Epithelial cell of proximal tubule (primary cell): ENCODE data around the gene TIMP2. TPM values are rescaled to one million over a fixed set of nuclear protein-coding genes. Genes with fewer than 3 reads are reported as not detected.
"Not testable (repeated sequence)": the region's sequence is repeated elsewhere in the genome, so short reads cannot be mapped to it uniquely, and the experiment has no call there.

Source experiments
- DNase-seq: peaks from one replicate; pipeline ENCODE4 v3.0.0-alpha.2; 2011; ENCODE audit warnings: low read depth
- H3K4me3 ChIP-seq: 2 replicates; pipeline ENCODE4 v1.5.1; 2011; ENCODE audit warnings: low read depth, mild to moderate bottlenecking, low read length
- CTCF ChIP-seq: conservative IDR thresholded peaks from 2 replicates; pipeline ENCODE4 v1.5.1; 2012; ENCODE audit warnings: low read depth, mild to moderate bottlenecking, low read length
- total RNA-seq: library from RNA; depleted of rRNA; stranded (reverse); fragments of >200 nt; gene quantifications from 2 replicates; pipeline ENCODE4 v1.2.3, GENCODE V29; 2015

Gene TIMP2
- total RNA-seq, 1 donor from 2014 or later: 64.9 TPM

- TF ChIP-seq CTCF: no peak
These were observed 44.7 kb upstream of the TIMP2 start for GRCh38 chr17:78969865-78970264.

DNA sequence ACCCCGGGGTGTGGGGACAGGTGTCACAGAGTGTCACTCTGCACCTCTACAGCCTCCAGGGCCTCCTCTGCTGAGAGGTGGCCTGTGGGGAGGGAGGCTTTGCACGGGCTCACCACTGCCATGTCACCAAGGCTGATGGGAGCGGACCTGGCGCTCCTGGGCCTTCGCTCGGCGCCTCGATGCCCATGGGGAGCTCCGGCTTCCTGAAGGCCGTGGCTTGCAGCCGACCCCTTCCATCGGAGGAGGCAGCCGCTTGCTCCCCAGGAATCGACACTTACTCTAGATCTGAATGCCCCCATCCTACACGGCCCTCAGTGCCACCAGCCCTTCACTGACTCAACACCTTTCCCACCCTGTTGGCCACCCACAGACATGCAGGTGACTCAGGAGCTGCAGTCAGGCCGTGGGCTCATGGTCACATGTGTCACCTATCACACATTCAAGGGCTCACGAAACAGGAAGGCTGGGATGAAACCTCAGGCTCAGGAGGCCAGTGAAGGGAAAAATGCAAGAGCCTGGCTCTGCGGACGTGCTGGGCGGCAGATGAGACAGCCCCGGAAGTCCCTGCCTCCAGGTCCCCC, 42.7 kb upstream of the TIMP2 start:
- TF ChIP-seq CTCF: no peak
- no peak overlapping the region for H3K4me3 ChIP-seq
- DNase-seq: no peak

More at GRCh38 chr17:78969865-78970264, 44.7 kb upstream of the TIMP2 start:
- H3K4me3 ChIP-seq: no peak overlapping the region
- DNase-seq: no peak

DNA sequence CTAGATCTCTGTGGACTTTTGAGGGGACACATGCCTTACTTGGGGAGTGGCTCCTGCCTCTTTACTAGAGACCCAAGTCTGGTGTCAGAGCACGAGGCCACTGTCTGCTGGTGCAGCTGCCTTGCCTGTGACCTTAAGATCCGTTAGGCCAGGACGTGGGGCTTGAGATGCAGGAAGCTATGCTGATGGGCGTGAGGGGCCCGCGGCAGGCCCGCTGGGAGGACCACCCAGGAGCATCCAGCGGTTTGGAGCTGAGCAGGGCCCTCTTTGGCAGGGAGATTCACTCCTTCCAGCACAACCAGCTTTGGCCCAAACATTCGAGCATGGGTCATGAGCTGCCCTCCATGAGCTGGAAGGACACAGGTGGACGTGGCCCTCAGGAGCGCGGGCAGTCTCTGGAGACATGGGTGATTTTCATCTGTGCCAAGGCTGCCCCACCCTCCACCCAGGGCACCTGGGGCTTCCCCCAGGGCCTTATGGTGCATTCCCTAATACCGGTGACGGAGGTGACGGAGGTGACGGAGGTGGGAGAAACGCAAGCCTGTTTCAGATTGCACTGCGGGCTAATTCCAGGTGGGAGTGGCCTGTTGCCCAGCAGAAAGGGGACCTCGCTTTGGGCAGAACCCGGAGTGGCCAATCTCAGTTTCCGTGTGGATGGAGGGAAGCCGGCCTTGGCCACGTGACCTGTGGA, 41.9 kb upstream of the TIMP2 start:
- no peak for DNase-seq
- TF ChIP-seq CTCF: no peak

DNA sequence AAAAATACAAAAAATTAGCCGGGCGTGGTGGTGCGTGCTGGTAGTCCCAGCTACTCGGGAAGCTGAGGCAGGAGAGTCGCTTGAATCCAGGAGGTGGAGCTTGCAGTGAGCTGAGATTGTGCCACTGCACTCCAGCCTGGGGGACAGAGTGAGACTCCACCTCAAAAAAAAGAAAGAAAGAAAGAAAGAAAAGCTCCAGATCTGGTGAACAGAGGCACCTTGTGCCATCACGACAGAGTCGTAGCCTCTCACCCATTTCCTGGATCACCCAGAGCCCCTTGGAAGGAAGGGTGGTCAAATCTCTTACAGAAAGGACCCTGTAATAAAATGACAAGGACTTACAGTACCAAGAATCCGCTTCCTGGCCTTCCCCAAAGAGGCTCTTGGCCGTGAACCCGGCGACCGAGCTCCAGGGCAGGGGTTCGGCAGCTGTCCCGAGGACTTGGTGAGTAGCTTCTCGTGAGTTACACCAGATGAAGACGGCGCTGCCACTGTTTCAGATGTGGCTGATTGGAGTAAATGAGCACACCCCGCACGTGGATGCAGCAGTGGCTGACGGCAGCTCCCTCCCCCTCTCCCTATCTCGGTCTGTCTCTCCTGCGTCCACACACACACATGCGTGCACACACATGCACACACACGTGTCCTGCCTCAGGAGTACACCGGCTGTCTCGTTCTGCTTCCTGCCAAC, 41.1 kb upstream of the TIMP2 start:
- no peak for DNase-seq
- H3K4me3 ChIP-seq: no peak overlapping the region
- no peak for TF ChIP-seq CTCF

More for the DNA sequence above, 41.9 kb upstream of the TIMP2 start:
- H3K4me3 ChIP-seq: no peak overlapping the region

GRCh38 chr17:78965491-78965924, 40.3 kb upstream of the TIMP2 start:
- no peak for DNase-seq
- no peak for TF ChIP-seq CTCF
- H3K4me3 ChIP-seq: no peak overlapping the region

DNA sequence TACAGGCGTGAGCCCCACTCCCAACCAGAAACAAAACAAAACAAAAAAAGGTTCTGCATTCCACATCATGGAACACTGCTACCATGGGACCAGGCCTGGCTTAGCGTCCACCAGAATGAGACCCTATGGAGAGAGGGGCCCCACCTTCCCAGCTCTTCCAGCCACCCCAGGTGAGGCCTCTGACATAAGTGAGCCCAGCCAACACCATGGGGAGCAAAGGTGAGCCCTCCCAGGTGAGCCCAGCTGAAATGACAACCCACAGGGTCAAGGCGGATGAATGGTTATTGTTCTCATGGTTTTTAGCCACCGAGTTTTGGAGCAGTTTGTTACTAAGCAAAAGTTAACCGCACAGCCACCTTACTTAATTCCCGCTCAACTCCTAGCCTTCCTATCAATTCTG, 38.2 kb upstream of the TIMP2 start:
- DNase-seq: no peak
- H3K4me3 ChIP-seq: no peak overlapping the region
- TF ChIP-seq CTCF: no peak

- DNase-seq, H3K4me3 ChIP-seq: not testable (repeated sequence)
These were observed 37.8 kb upstream of the TIMP2 start for GRCh38 chr17:78962984-78963348.
